ENCODE measurements around the gene FCRL6. TPM values are rescaled to one million over a fixed set of nuclear protein-coding genes. Genes with fewer than 3 reads are reported as not detected.

Gene FCRL6
- total RNA-seq, 6 experiments from 2014 or later = 0.40 to 0.62 (median 0.51) TPM; not detected in 2

- no peak for DNase-seq
- WGBS (ENCODE audit: insufficient coverage, low coverage, low lambda C conversion rate, missing lambda C conversion rate) = 84% methylated on average over 5 of the region's 18 CpGs
- no peak overlapping the region for H3K4me3 ChIP-seq
- H3K4me1 ChIP-seq = no peaks in the 10 kb centered on the region
- no peak for TF ChIP-seq POLR2A (IDR thresholded peaks at IDR 0.05)
- TF ChIP-seq CTCF (IDR thresholded peaks at IDR 0.05) = no peak
- H3K27ac ChIP-seq = no peak overlapping the region
- no peaks in the 10 kb centered on the region for H3K9me3 ChIP-seq
- H3K27me3 ChIP-seq = no peaks in the 10 kb centered on the region
- intact Hi-C loops (cut with DNase I) = no loop called here
- no peaks in the 10 kb centered on the region for H3K36me3 ChIP-seq
- ATAC-seq = no peak
These were observed 27.8 kb downstream of the FCRL6 start for GRCh38 chr1:159829822-159830465.

DNA sequence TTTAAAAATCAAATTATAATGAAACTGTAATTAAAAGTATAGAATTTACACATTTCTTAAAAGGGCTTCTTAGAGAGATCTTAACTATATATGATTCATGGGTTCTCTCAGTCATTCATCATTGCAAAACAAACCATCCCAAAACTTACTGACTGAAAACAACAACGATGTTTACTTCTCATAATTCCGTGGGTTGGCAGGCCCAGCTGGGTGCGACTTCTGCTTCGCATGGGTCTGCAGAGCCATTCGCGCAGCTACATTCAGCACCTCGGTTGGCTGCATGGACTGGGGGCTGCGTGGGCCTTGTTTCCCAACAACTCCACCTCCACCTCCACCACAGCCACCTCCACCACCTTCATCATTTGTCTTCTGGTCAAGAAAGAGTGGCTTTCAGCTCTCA lies 28.6 kb downstream of the FCRL6 start:
- Histone ChIP-seq H3K27ac (no peak overlapping the region), H3K4me3 (no peak overlapping the region), H3K36me3 (no peaks in the 10 kb centered on the region), H3K27me3 (no peaks in the 10 kb centered on the region), H3K4me1 (no peaks in the 10 kb centered on the region), H3K9me3 (no peaks in the 10 kb centered on the region)
- ATAC-seq = no peak
- no peak for DNase-seq
- 62% methylated on average over 8 of the region's 8 CpGs for WGBS (ENCODE audit: insufficient coverage, low coverage, low lambda C conversion rate, missing lambda C conversion rate)
- intact Hi-C loops (cut with DNase I) = no loop called here
- TF ChIP-seq CTCF (IDR thresholded peaks at IDR 0.05) (no peak), POLR2A (IDR thresholded peaks at IDR 0.05) (no peak)

DNA sequence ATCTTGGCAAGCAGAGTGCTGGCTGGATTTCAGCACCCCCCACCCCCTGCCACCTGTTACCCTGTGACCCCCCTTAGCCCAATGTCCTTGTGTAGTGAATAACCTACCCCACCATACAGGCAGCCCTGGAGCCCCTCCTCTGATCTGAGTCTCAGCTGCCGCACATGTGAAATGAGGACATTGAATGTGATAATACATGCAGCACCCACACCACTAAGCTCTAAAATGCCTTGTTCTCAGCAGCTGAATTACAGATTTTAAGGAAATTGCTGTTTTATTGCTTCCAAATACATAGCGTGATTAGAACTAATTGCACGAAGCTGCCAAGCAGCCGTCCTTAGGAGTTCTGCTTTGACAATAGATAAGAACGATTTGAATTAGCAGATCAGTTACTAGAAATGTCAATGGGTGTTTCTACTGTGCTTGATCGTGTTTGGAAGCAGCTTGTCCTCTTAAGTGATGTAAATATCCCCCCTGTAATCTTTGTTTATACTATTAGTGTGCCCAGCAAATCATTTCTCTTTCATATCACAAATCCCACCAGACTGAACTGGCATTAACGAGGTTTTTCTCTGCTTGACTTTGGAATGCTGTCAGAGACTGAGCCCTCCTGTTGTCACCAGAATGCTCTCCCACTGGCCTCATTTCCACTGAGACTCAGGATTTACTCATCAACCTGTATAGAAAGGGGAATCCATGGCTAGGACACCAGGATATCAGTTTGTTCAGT lies 29.4 kb downstream of the FCRL6 start:
- WGBS (ENCODE audit: insufficient coverage, low coverage, low lambda C conversion rate, missing lambda C conversion rate) = 50% methylated on average over 6 of the region's 7 CpGs
- intact Hi-C loops (cut with DNase I) = no loop called here

DNA sequence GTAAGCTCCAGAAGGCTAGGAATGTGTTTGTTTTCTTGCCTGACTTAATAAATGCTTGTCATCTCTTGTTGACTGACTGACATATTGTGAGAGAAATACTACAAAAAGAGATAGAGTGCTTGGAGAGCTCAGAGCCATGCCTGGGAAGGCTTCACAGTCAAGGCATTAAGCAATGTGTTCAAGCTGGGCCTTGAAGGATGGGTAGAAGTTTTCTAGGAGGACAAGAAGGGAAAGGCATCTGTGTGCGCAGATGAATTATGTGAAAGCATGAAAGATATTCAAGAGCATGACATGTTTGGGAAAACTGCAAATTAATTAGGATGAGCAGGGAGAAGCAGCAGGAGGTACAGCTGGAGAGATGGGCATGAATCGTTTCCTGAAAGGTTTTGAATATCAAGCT lies 30.1 kb downstream of the FCRL6 start:
- Histone ChIP-seq H3K4me1 (no peaks in the 10 kb centered on the region), H3K27me3 (no peaks in the 10 kb centered on the region), H3K36me3 (no peaks in the 10 kb centered on the region), H3K4me3 (no peak overlapping the region), H3K27ac (no peak overlapping the region), H3K9me3 (no peaks in the 10 kb centered on the region)
- ATAC-seq (no peak), DNase-seq (no peak)
- TF ChIP-seq CTCF (IDR thresholded peaks at IDR 0.05) (no peak), POLR2A (IDR thresholded peaks at IDR 0.05) (no peak)
- intact Hi-C loops (cut with DNase I) = no loop called here
- 85% methylated on average over 2 of the region's 2 CpGs for WGBS (ENCODE audit: insufficient coverage, low coverage, low lambda C conversion rate, missing lambda C conversion rate)

More for the DNA sequence above, 29.4 kb downstream of the FCRL6 start:
- DNase-seq (no peak), ATAC-seq (no peak)
- Histone ChIP-seq H3K4me3 (no peak overlapping the region), H3K9me3 (no peaks in the 10 kb centered on the region), H3K27ac (no peak overlapping the region), H3K27me3 (no peaks in the 10 kb centered on the region), H3K4me1 (no peaks in the 10 kb centered on the region), H3K36me3 (no peaks in the 10 kb centered on the region)
- TF ChIP-seq POLR2A (IDR thresholded peaks at IDR 0.05) (no peak), CTCF (IDR thresholded peaks at IDR 0.05) (no peak)
